HG02840 (cell line): ENCODE results near the gene TMPRSS3.

Experiments
- ATAC-seq: cut with Tn5 transposase; IDR thresholded peaks from one replicate; pipeline ENCODE4 v1.9.1; 2021; ENCODE audit warnings: mild to moderate bottlenecking, moderate library complexity, moderate number of reproducible peaks; ENCODE audit not compliant: unreplicated experiment, low FRiP score

Gene TMPRSS3

GRCh38 chr21:42391297-42391696, 4.6 kb downstream of the TMPRSS3 start:
- ATAC-seq, result no peak

- no peak for ATAC-seq
Measured at GRCh38 chr21:42390696-42391095, 5.2 kb downstream of the TMPRSS3 start.

- no peak for ATAC-seq
Measured at GRCh38 chr21:42390193-42390592, 5.7 kb downstream of the TMPRSS3 start.

- ATAC-seq, result no peak
Measured at GRCh38 chr21:42389449-42389835, 6.4 kb downstream of the TMPRSS3 start.

- ATAC-seq, result no peak
Measured at GRCh38 chr21:42388740-42389448, 7.0 kb downstream of the TMPRSS3 start.

- ATAC-seq, result no peak
Measured at GRCh38 chr21:42387843-42388340, 8.0 kb downstream of the TMPRSS3 start.

- no peak for ATAC-seq
Measured at GRCh38 chr21:42387164-42387563, 8.7 kb downstream of the TMPRSS3 start.

- ATAC-seq, result no peak
Measured at GRCh38 chr21:42386034-42386591, 9.7 kb downstream of the TMPRSS3 start.

GRCh38 chr21:42385619-42386018, 10.2 kb downstream of the TMPRSS3 start:
- ATAC-seq, result no peak

GRCh38 chr21:42384989-42385388, 10.9 kb downstream of the TMPRSS3 start:
- no peak for ATAC-seq

- no peak for ATAC-seq
Measured at GRCh38 chr21:42384156-42384945, 11.5 kb downstream of the TMPRSS3 start.

GRCh38 chr21:42383331-42383730, 12.5 kb downstream of the TMPRSS3 start:
- no peak for ATAC-seq

GRCh38 chr21:42382915-42383314, 12.9 kb downstream of the TMPRSS3 start:
- ATAC-seq, result no peak

GRCh38 chr21:42381347-42381984, 14.4 kb downstream of the TMPRSS3 start:
- no peak for ATAC-seq

GRCh38 chr21:42379426-42380215, 16.2 kb downstream of the TMPRSS3 start:
- ATAC-seq, result no peak

GRCh38 chr21:42378418-42378817, 17.4 kb downstream of the TMPRSS3 start:
- no peak for ATAC-seq

- no peak for ATAC-seq
Measured at GRCh38 chr21:42377951-42378340, 17.9 kb downstream of the TMPRSS3 start.

- ATAC-seq, result no peak
Measured at GRCh38 chr21:42377211-42377950, 18.5 kb downstream of the TMPRSS3 start.

GRCh38 chr21:42376338-42376982, 19.4 kb downstream of the TMPRSS3 start:
- no peak for ATAC-seq
